HCEC 1CT (cell line): ENCODE data around the gene CCT2.

Experiments used
- DNase-seq: peaks from one replicate; pipeline ENCODE4 v3.0.0-alpha.2; 2017

CCT2 gene

GRCh38 chr12:69645031-69645430 is 59.8 kb downstream of the CCT2 start:
- DNase-seq = no peak

- DNase-seq = no peak
Measured at GRCh38 chr12:69647178-69647577, 61.9 kb downstream of the CCT2 start.

GRCh38 chr12:69648476-69648875 is 63.2 kb downstream of the CCT2 start:
- peak; percentile 92 for DNase-seq

GRCh38 chr12:69649529-69649928 is 64.3 kb downstream of the CCT2 start:
- DNase-seq = no peak
